ENCODE measurements around the gene TEAD4.

Gene TEAD4

DNA sequence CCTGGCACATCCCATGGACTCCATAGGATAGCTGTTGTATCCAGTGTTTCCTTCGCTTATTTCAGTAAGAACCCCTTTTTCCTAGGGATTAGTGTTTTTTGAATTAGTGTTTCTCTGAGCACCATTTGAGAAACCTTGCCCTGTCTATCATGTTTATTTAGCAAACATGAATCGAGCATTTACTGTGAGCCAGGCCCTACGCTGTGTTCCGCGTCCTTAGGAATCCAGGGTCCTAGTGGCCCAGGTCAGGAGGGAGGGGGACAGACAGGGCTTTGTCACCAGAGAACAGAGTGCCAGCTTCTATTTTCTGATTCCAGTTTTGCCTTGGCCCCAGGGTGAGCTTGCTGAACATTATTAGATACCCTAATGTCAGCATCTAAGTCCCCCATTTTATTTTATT is 2.5 kb downstream of the TEAD4 start:
- H3K9ac ChIP-seq (ENCODE audit: low read depth, low read length) = no peak overlapping the region
- H3K27me3 ChIP-seq (ENCODE audit: insufficient read depth, low read length, poor library complexity) = peaks cover 21% of the 10 kb centered on the region
- no peak for DNase-seq
- H2AFZ ChIP-seq (ENCODE audit: low read depth, low read length) = no peak overlapping the region
- H3K9me3 ChIP-seq (ENCODE audit: insufficient read depth, low read length, severe bottlenecking) = no peaks in the 10 kb centered on the region
- no peak for ATAC-seq (ENCODE audit: insufficient read depth, low read depth)
- H3K4me1 ChIP-seq (ENCODE audit: insufficient read depth, low read length) = no peaks in the 10 kb centered on the region
- no peaks in the 10 kb centered on the region for H3K36me3 ChIP-seq (ENCODE audit: insufficient read depth, low read length)
- no peak overlapping the region for H3K4me3 ChIP-seq (ENCODE audit: low read depth in 1 of 2, low read length in 2 of 2)
- no peak overlapping the region for H3K4me2 ChIP-seq (ENCODE audit: insufficient read depth, low read length)
- TF ChIP-seq, protein P1, sequence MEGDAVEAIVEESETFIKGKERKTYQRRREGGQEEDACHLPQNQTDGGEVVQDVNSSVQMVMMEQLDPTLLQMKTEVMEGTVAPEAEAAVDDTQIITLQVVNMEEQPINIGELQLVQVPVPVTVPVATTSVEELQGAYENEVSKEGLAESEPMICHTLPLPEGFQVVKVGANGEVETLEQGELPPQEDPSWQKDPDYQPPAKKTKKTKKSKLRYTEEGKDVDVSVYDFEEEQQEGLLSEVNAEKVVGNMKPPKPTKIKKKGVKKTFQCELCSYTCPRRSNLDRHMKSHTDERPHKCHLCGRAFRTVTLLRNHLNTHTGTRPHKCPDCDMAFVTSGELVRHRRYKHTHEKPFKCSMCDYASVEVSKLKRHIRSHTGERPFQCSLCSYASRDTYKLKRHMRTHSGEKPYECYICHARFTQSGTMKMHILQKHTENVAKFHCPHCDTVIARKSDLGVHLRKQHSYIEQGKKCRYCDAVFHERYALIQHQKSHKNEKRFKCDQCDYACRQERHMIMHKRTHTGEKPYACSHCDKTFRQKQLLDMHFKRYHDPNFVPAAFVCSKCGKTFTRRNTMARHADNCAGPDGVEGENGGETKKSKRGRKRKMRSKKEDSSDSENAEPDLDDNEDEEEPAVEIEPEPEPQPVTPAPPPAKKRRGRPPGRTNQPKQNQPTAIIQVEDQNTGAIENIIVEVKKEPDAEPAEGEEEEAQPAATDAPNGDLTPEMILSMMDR (IDR thresholded peaks at IDR 0.05; ENCODE audit: borderline replicate concordance, extremely low read depth, low read length, poor library complexity, severe bottlenecking) = no peak
- TF ChIP-seq EZH2 (IDR thresholded peaks at IDR 0.05; ENCODE audit: borderline replicate concordance, low read depth, low read length, severe bottlenecking) = no peak
- H4K20me1 ChIP-seq (ENCODE audit: insufficient read depth, low read length) = no peaks in the 10 kb centered on the region
- H3K79me2 ChIP-seq (ENCODE audit: insufficient read depth, low read length) = no peaks in the 10 kb centered on the region
- H3K27ac ChIP-seq (ENCODE audit: low read length) = no peak overlapping the region

DNA sequence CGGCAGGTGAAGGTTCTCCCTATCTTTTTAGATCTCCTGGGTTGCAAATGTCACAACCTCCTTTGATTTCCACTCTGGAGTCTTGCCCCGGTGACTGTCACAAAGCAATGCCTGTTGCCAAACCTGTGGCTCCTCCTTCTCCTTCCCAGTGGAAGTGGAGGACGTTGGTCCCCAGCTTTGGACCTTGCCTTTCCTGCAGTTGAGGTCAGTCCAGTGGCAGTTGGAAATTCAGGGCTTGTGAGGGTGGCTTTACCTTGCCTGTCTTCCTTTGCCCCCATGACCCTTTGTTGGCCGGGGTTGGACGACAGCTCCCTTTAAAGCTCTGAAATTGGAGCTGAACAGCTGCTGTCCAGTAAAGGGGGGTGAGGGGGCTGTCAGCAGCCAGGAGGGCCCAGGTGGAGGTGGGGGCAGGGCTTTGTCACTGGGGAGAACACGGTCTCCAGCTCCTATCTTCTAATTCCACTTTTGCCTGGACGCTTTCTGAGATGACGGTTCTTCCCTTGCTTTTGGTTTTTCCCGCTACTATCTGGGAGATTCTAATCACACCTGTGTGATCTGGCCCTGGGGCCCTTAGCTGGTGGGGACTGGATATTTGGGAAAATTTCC is 4.1 kb downstream of the TEAD4 start:
- no peak for DNase-seq
- no peak overlapping the region for H2AFZ ChIP-seq (ENCODE audit: low read depth, low read length)
- no peaks in the 10 kb centered on the region for H3K36me3 ChIP-seq (ENCODE audit: insufficient read depth, low read length)
- no peaks in the 10 kb centered on the region for H4K20me1 ChIP-seq (ENCODE audit: insufficient read depth, low read length)
- no peaks in the 10 kb centered on the region for H3K9me3 ChIP-seq (ENCODE audit: insufficient read depth, low read length, severe bottlenecking)
- no peak for ATAC-seq (ENCODE audit: insufficient read depth, low read depth)
- TF ChIP-seq, protein P1 (IDR thresholded peaks at IDR 0.05; ENCODE audit: borderline replicate concordance, extremely low read depth, low read length, poor library complexity, severe bottlenecking) = no peak
- no peaks in the 10 kb centered on the region for H3K4me1 ChIP-seq (ENCODE audit: insufficient read depth, low read length)
- no peak overlapping the region for H3K9ac ChIP-seq (ENCODE audit: low read depth, low read length)
- H3K4me3 ChIP-seq (ENCODE audit: low read depth in 1 of 2, low read length in 2 of 2) = no peak overlapping the region
- H3K79me2 ChIP-seq (ENCODE audit: insufficient read depth, low read length) = no peaks in the 10 kb centered on the region
- H3K27ac ChIP-seq (ENCODE audit: low read length) = no peak overlapping the region
- H3K4me2 ChIP-seq (ENCODE audit: insufficient read depth, low read length) = no peak overlapping the region
- H3K27me3 ChIP-seq (ENCODE audit: insufficient read depth, low read length, poor library complexity) = peaks cover 21% of the 10 kb centered on the region

DNA sequence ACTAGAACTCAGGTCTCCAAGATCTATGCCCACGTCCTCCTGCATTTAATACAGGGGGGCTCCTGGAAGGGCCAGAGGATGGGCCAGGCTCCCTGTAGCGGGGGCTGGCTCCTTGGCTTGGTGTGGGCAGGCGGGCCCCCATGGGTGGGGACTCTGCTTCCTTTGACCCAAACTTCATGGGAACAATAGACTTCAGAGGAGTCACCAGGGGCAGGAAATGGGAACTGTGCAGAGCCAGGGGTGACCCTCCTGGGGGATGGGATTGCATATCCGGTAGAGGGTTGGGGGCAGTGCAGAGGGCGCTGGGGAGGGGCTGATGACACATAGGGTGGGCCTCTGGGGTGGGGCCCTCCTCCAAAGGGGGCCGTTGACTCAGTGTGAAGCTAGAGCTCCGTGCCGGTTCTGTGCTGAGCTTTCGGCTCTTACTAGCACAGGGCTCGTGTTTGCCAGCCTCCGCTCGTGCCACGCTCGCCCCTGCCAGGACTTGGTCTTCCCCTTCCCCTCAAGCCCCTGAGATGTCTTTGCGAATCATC is 4.6 kb downstream of the TEAD4 start:
- Histone ChIP-seq H3K4me2 (ENCODE audit: insufficient read depth, low read length) (no peak overlapping the region), H4K20me1 (ENCODE audit: insufficient read depth, low read length) (no peaks in the 10 kb centered on the region), H3K4me1 (ENCODE audit: insufficient read depth, low read length) (no peaks in the 10 kb centered on the region), H3K27ac (ENCODE audit: low read length) (no peak overlapping the region), H2AFZ (ENCODE audit: low read depth, low read length) (no peak overlapping the region), H3K36me3 (ENCODE audit: insufficient read depth, low read length) (no peaks in the 10 kb centered on the region), H3K79me2 (ENCODE audit: insufficient read depth, low read length) (no peaks in the 10 kb centered on the region), H3K27me3 (ENCODE audit: insufficient read depth, low read length, poor library complexity) (peaks cover 21% of the 10 kb centered on the region), H3K9me3 (ENCODE audit: insufficient read depth, low read length, severe bottlenecking) (no peaks in the 10 kb centered on the region), H3K4me3 (ENCODE audit: low read depth in 1 of 2, low read length in 2 of 2) (no peak overlapping the region), H3K9ac (ENCODE audit: low read depth, low read length) (no peak overlapping the region)
- TF ChIP-seq EZH2 (IDR thresholded peaks at IDR 0.05; ENCODE audit: borderline replicate concordance, low read depth, low read length, severe bottlenecking) = no peak
- TF ChIP-seq, protein P1 (IDR thresholded peaks at IDR 0.05; ENCODE audit: borderline replicate concordance, extremely low read depth, low read length, poor library complexity, severe bottlenecking) = no peak
- ATAC-seq (ENCODE audit: insufficient read depth, low read depth) (no peak), DNase-seq (no peak)
